GM20000 (cell line): Measurements from ENCODE around the gene TOX2.

Experiments used
- DNase-seq: peaks from one replicate; pipeline ENCODE4 v3.0.0; 2012; ENCODE audit warnings: low spot score
- TF ChIP-seq, protein P1 (sequence below): IDR thresholded peaks from 2 replicates; pipeline ENCODE4 v1.5.1; 2012; ENCODE audit warnings: mild to moderate bottlenecking, control low read depth; ENCODE audit errors: extremely low read depth, missing control alignments

Gene TOX2

DNA sequence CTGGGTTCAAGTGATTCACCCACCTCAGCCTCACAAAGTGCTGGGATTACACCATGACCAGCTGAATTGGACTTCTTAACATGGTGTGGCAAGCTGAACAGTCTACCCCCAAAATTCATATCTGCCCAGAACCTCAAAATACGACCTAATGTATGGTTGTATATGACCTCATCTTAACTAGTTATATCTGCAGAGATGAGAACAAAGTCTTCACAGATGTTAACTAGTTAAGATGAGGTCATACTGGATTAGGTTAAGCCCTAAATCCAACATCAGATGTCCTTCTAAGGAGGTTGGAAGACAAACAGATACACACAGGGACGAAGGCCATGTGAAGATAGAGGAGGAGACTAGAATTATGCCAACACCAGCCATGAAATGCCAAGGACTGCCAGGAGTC lies 169.8 kb downstream of the TOX2 start:
- TF ChIP-seq, protein P1, sequence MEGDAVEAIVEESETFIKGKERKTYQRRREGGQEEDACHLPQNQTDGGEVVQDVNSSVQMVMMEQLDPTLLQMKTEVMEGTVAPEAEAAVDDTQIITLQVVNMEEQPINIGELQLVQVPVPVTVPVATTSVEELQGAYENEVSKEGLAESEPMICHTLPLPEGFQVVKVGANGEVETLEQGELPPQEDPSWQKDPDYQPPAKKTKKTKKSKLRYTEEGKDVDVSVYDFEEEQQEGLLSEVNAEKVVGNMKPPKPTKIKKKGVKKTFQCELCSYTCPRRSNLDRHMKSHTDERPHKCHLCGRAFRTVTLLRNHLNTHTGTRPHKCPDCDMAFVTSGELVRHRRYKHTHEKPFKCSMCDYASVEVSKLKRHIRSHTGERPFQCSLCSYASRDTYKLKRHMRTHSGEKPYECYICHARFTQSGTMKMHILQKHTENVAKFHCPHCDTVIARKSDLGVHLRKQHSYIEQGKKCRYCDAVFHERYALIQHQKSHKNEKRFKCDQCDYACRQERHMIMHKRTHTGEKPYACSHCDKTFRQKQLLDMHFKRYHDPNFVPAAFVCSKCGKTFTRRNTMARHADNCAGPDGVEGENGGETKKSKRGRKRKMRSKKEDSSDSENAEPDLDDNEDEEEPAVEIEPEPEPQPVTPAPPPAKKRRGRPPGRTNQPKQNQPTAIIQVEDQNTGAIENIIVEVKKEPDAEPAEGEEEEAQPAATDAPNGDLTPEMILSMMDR: no peak
- no peak for DNase-seq

DNA sequence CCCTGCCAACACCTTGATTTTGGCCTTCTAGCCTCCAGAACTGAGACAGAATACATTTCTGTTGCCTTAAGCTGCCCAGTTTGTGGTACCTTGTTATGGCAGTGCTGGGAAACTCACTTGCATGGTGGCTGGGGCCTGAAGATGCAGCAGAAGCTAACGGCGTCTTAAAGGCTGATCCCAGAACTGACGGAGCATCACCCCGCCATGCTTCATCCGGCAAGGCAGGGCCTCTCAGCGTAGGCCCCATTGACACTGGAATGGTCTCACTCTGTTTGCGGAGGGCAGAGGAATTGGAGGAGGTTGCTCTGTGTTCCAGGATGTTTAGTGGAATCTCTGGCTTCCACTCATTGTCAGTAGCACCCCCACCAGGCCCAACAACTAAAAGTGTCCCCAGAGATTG lies 170.2 kb downstream of the TOX2 start:
- TF ChIP-seq, protein P1: no peak

DNA sequence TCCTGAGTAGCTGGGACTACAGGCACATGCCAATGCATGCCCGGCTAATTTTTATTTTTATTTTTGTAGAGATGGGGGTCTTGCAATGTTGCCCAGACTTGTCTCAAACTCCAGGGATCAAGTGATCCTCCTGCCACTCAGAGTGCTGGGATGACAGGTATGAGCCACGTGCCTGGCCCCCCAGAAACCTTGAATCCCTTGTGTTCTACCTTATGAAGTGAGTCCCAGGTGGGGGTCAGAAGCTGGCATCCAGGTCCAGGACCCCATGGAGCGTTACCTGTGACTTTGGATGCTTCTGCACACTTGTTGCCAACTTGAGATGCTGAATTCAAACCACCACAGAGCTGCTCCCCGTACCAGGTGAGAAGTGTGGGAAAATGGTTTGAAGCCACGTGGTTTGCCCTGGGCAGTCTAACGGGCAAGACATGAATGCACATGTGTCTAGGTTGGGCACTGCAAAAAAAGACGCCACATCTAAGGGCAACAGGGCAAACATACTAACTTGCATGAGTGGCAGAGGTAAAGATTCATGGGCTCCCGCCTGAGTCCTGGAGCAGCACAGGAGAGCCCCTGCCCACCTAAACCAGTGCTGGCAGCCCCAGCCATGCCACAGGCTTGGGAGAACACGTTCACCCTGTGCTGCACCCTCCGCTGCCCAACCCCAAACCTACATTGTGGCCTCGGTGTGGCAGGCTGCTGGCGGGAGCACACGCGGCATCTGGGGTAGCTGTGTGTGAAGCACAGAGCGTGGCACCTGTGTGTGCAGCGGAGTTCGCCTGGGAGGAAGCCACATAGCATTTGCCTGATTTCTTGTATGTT lies 171.2 kb downstream of the TOX2 start:
- DNase-seq: no peak
- TF ChIP-seq, protein P1: no peak

More for the DNA sequence above, 170.2 kb downstream of the TOX2 start:
- no peak for DNase-seq

DNA sequence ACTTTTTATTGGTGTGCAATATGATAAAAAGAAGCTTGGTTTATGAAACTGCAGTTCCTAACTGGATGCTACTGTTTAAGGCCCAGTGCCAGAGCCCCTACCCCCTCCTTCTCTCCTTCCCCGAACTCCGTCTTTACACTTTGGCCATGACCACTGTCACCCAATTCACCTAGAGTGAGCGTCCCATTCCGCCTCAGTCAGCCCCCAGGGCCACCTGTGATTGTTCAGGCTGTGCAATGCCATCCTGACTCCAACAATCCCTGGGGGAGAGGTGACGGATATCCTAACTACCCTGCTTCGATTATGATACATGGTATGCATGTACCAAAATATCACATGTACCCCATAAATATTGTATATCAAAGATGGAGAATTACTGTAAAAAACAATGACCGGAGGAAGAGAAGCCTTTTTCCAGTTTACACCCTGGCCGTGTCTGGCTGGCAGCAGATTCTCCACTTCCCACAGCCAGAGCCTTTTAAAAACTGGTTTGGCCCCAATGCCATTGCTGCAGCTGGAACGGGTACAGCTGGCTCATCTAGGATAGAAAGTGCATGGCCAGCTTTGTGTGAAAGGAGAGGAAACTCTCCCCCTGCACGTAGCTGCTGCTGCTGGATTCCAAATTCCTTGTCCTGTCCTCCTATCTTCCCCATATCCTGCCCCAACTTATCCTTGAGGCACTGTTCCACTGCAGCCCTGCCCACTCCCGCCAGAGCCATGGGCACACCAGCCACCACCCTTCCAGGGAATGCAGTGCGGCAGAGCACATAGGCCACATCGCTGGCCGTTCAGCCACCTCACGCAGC lies 172.6 kb downstream of the TOX2 start:
- no peak for DNase-seq
- TF ChIP-seq, protein P1: no peak

DNA sequence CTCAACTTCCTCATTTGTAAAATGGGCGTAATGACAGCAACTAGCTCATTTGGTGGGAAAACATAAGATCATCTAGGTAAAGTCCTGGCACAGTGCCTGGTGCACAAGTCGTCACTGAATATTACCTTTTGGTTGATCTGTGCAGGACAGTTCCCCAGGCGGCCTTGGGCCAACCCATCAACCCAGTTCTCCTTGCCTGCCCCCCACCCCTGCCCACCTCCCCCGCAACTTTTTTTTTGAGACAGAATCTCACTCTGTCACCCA lies 173.1 kb downstream of the TOX2 start:
- no peak for DNase-seq
- TF ChIP-seq, protein P1: no peak

DNA sequence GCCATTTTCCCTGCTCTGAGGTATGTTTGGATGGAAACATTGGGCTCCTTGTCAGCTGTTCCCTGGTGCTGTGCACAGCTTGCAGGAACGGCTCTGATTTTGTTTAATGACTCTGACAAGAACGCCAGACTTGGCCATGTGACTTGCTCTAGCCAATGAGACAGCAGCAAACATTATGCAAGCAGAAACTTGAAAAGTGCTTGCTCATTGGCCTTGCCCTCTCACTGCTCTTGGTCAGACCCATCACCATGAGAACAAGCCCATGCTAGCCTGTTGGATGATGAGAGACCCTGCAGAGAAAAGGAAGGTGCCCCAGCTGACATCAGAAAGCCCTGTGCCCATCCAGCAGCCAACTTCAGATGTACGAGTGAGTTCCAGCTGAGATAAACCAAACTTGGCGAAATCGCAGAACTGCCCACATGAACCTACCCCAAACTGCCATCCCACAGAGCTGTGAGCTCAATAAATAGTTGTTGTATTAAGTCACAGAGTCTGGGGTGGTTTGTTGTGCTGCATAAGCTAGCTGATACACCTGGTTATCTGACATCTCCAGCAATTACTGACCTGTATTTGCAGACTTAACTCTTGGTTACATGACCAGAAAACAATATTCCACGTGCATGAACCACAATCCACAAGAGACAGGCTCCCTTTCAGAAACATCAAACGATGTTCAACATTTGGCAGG lies 175.5 kb downstream of the TOX2 start:
- DNase-seq: no peak
- TF ChIP-seq, protein P1: no peak

DNA sequence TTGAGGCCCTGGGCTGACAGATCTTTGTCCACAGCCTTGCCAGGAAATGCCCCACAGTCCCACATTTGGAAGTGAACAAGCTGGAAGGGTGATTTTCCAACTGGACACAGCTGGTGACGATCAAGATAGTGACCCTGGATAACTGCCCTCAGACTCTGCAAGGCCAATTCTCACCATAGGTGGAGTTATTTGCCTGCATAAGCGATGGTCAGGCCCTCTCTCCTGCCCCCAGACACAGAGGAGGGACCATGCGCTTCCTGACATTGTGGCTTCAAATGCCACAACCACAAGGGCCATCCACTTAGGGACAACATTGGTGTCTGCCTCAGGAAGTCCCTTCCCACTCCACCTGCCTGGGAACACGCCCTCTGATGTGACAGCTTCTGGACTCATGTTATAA lies 176.4 kb downstream of the TOX2 start:
- DNase-seq: no peak
- TF ChIP-seq, protein P1: no peak
